ENCODE results near the gene COMMD2.

Gene COMMD2

DNA sequence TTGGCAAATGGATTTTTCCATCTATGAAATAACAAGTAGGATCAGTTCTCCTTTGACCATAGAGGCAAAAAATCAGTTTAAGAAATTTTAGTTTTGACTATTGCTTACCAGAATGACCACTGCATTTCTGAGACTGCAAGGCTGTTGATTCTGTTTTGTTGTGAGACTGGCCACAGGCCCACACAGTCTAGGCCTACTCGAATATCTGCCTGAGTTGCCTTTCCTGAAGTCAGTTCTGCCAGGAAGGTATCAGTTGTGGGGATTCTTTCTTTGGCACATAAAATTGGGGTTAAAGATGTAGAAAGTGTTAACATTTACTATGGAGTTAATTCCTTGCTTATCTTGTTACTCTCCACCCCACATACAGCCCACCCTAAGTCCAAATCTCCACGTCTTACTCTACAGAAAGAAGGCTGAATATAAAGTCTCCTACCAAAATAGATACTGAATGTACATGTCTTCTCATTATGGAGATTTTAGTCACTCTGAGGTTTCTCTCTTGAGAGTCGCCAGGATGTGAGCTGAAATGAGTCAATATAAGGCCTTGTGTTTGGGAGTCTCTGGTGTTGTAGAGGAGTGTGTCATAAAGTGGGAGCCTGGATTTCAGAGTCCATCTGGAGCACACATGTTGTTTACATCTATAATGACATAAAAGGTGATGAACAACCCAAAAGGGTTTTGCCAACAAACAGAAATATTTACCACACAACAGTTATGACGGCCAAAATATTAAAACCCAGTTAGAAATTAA lies 49.4 kb downstream of the COMMD2 start:
- no peak for DNase-seq (ENCODE audit: low read depth)

DNA sequence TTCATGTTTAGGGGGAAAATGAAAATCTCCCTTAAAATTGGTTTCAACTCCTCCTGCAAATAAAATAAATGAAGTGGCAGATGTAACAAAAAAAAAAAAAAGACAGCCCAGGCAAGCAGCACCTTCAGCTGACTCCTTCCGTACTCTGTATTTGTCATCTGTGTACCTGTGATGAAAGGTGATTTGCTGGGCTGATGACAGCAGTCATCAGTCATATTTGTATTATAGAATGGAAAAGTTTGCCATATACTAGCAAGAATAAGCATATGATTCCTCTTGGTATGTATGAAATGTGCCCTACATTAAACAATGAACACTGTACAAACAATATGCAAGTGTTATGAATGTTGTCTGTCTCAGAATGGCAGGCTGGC lies 50.3 kb downstream of the COMMD2 start:
- DNase-seq (ENCODE audit: low read depth) = no peak

DNA sequence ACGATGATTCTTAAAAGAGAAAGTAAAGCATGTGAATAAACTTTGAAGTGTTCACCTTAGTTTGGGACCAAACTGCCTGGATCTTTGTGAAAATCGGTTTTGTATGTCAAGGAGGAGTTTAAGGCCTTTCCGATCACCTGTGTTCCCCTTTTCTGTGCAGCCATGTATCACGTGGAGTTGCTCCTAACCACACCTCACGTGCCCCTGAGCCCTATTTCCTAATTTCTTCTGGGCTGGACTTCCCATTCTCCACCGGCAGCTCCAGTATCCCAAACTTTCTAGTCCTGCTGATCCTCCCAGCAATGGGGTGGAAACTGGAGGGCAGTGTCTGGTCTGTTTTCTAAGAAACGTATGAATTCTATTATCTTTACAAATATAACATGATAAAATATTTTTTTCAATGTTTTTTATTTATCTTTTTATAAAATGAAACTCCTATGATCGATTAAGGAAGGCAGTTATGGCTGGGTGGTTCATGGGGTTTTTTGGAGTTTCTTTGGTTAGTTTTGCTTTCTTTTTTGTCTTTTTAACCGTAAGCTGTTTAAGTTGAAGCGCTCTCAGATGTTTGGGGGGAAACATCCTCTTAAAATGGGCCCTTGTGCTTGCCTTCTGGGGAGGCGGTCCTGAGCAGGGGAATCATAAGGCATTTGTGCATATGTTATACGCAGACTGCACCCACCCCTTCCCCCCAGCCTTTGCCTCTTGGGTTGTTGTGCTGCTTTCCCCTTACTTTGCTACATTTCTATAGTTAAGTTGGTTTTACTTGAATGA lies 50.9 kb downstream of the COMMD2 start:
- no peak for DNase-seq (ENCODE audit: low read depth)

Measured in CMK (cell line).